H9 (cell line): ENCODE measurements around the gene ANKMY2. TPM values are rescaled to one million over a fixed set of nuclear protein-coding genes. Genes with fewer than 3 reads are reported as not detected.
A peak's percentile ranks its signal among the peaks of the same experiment; 100 is the strongest.

ENCODE experiments used
- DNase-seq: peaks from one replicate; pipeline ENCODE4 v3.0.0-alpha.2; 2017
- H2AFZ ChIP-seq: one replicate; pipeline ENCODE4 v1.6.1; 2013; ENCODE audit warnings: mild to moderate bottlenecking, low read length, control low read depth, moderate library complexity
- H2AK5ac ChIP-seq: 2 replicates; pipeline ENCODE4 v1.6.1; 2013; ENCODE audit warnings: low read length, control low read depth, mixed read lengths; ENCODE audit not compliant: insufficient read length
- H2BK120ac ChIP-seq: one replicate; pipeline ENCODE4 v1.6.1; 2013; ENCODE audit warnings: low read depth, mild to moderate bottlenecking, low read length, control low read depth, inconsistent platforms; ENCODE audit not compliant: poor library complexity, severe bottlenecking
- H2BK12ac ChIP-seq: 2 replicates; pipeline ENCODE4 v1.6.1; 2013; ENCODE audit warnings: low read length, control low read depth, mixed read lengths, low read depth; ENCODE audit not compliant: insufficient read length
- H2BK15ac ChIP-seq: 2 replicates; pipeline ENCODE4 v1.6.1; 2013; ENCODE audit warnings: low read depth, low read length, control low read depth
- H2BK20ac ChIP-seq: one replicate; pipeline ENCODE4 v1.6.1; 2013; ENCODE audit warnings: low read depth, mild to moderate bottlenecking, low read length, control low read depth, inconsistent platforms; ENCODE audit not compliant: poor library complexity, severe bottlenecking
- H2BK5ac ChIP-seq: 2 replicates; pipeline ENCODE4 v1.6.1; 2013; ENCODE audit warnings: low read length, control low read depth, mixed read lengths; ENCODE audit not compliant: insufficient read length
- H3K14ac ChIP-seq: 2 replicates; pipeline ENCODE4 v1.6.1; 2013; ENCODE audit warnings: low read length, control low read depth; ENCODE audit not compliant: insufficient read depth
- H3K18ac ChIP-seq: 2 replicates; pipeline ENCODE4 v1.6.1; 2013; ENCODE audit warnings: low read depth, mild to moderate bottlenecking, mixed read lengths, low read length, control low read depth; ENCODE audit not compliant: insufficient read length
- H3K23ac ChIP-seq: 2 replicates; pipeline ENCODE4 v1.6.1; 2013; ENCODE audit warnings: low read length, control low read depth, mixed read lengths, low read depth; ENCODE audit not compliant: insufficient read length
- H3K23me2 ChIP-seq: 2 replicates; pipeline ENCODE4 v1.6.1; 2013; ENCODE audit warnings: low read depth, mild to moderate bottlenecking, mixed read lengths, low read length, control low read depth; ENCODE audit not compliant: insufficient read length, poor library complexity, severe bottlenecking
- H3K27ac ChIP-seq: 2 replicates; pipeline ENCODE4 v1.5.1; 2013; ENCODE audit warnings: low read length, control low read depth, mixed read lengths, low read depth; ENCODE audit not compliant: insufficient read length
- H3K27me3 ChIP-seq: 2 replicates; pipeline ENCODE4 v1.6.1; 2013; ENCODE audit warnings: low read length, control low read depth, inconsistent platforms; ENCODE audit not compliant: insufficient read depth
- H3K4ac ChIP-seq: 2 replicates; pipeline ENCODE4 v1.6.1; 2013; ENCODE audit warnings: low read depth, mild to moderate bottlenecking, control low read depth, inconsistent platforms, low read length, moderate library complexity
- H3K4me1 ChIP-seq: 2 replicates; pipeline ENCODE4 v1.6.1; 2013; ENCODE audit warnings: low read length, control low read depth, inconsistent platforms; ENCODE audit not compliant: insufficient read depth
- H3K4me2 ChIP-seq: 2 replicates; pipeline ENCODE4 v1.6.1; 2013; ENCODE audit warnings: low read length, control low read depth, mixed read lengths; ENCODE audit not compliant: insufficient read length, insufficient read depth
- H3K56ac ChIP-seq: 2 replicates; pipeline ENCODE4 v1.6.1; 2013; ENCODE audit warnings: low read depth, mild to moderate bottlenecking, mixed read lengths, low read length, control low read depth; ENCODE audit not compliant: insufficient read length
- H3K79me1 ChIP-seq: 2 replicates; pipeline ENCODE4 v1.6.1; 2013; ENCODE audit warnings: low read depth, mild to moderate bottlenecking, moderate library complexity, low read length, control low read depth, inconsistent platforms; ENCODE audit not compliant: insufficient read depth, poor library complexity, severe bottlenecking
- H3K79me2 ChIP-seq: 2 replicates; pipeline ENCODE4 v1.6.1; 2013; ENCODE audit warnings: low read length, control low read depth, inconsistent platforms; ENCODE audit not compliant: insufficient read depth
- H3K9ac ChIP-seq: 2 replicates; pipeline ENCODE4 v1.6.1; 2013; ENCODE audit warnings: low read length, control low read depth, mixed read lengths; ENCODE audit not compliant: insufficient read length; ENCODE audit errors: extremely low read depth
- H3K9me3 ChIP-seq: one replicate; pipeline ENCODE4 v1.6.1; 2013; ENCODE audit warnings: low read depth, low read length, inconsistent platforms; ENCODE audit not compliant: control insufficient read depth
- H3T11ph ChIP-seq: one replicate; pipeline ENCODE4 v1.6.1; 2013; ENCODE audit warnings: mild to moderate bottlenecking, low read length, control low read depth, inconsistent platforms
- H4K20me1 ChIP-seq: one replicate; pipeline ENCODE4 v1.6.1; 2013; ENCODE audit not compliant: control insufficient read depth, insufficient read length, insufficient read depth
- H4K5ac ChIP-seq: 2 replicates; pipeline ENCODE4 v1.6.1; 2013; ENCODE audit warnings: low read depth, mild to moderate bottlenecking, mixed read lengths, low read length, control low read depth; ENCODE audit not compliant: insufficient read length
- H4K8ac ChIP-seq: replicated peaks from 2 replicates; pipeline ENCODE4 v1.6.1; 2013; ENCODE audit warnings: low read length, control low read depth, mixed read lengths, low read depth; ENCODE audit not compliant: insufficient read length
- H4K91ac ChIP-seq: 2 replicates; pipeline ENCODE4 v1.6.1; 2013; ENCODE audit warnings: low read depth, mild to moderate bottlenecking, moderate library complexity, mixed read lengths, low read length, control low read depth; ENCODE audit not compliant: insufficient read length
- H3K27ac Mint-ChIP-seq, 3 experiments: 2 replicates in 2 of 3; 3 replicates in 1 of 3; pipeline ENCODE4 v1.8.0; 2020 to 2021; ENCODE audit warnings: mixed read lengths in 3 of 3, mild to moderate bottlenecking in 1 of 3, moderate library complexity in 1 of 3
- H3K27me3 Mint-ChIP-seq: 2 replicates; pipeline ENCODE4 v1.8.0; 2021; ENCODE audit warnings: low read depth, mild to moderate bottlenecking, moderate library complexity, mixed read lengths
- H3K36me3 Mint-ChIP-seq, 3 experiments: 2 replicates in 2 of 3; 3 replicates in 1 of 3; pipeline ENCODE4 v1.8.0; 2020 to 2021; ENCODE audit warnings: low read depth in 3 of 3, mixed read lengths in 3 of 3; ENCODE audit not compliant: insufficient read depth in 1 of 3
- H3K4me1 Mint-ChIP-seq, 2 experiments: 2 replicates each; pipeline ENCODE4 v1.8.0; 2020; ENCODE audit warnings: mixed read lengths in 2 of 2
- H3K4me3 Mint-ChIP-seq, 2 experiments: 2 replicates in 1 of 2; 3 replicates in 1 of 2; pipeline ENCODE4 v1.8.0; 2020 to 2021; ENCODE audit warnings: mild to moderate bottlenecking in 2 of 2, mixed read lengths in 2 of 2, moderate library complexity in 1 of 2
- H3K9me3 Mint-ChIP-seq, 2 experiments: 2 replicates in 1 of 2; 3 replicates in 1 of 2; pipeline ENCODE4 v1.8.0; 2020; ENCODE audit warnings: mild to moderate bottlenecking in 2 of 2, mixed read lengths in 2 of 2, moderate library complexity in 1 of 2
- WGBS: extraction: QIAGEN DNeasy Blood & Tissue Kit; methylation state at CpG from one replicate; pipeline ENCODE4 v1.1.7; 2013; ENCODE audit warnings: missing lambda C conversion rate, low lambda C conversion rate, mixed read lengths; ENCODE audit not compliant: insufficient read length; ENCODE audit errors: extremely low coverage; 5-methylcytosine and 5-hydroxymethylcytosine counted together
- total RNA-seq: library from RNA; stranded (reverse); gene quantifications from 2 replicates; pipeline ENCODE4 v1.2.1, GENCODE V29; 2021
- TF ChIP-seq, protein P1 (sequence below): fragments of 200-600 bp; sonication (generic); conservative IDR thresholded peaks from 3 replicates; pipeline ENCODE4 v1.8.0; 2021; ENCODE audit warnings: antibody characterized with exemption, mild to moderate bottlenecking

ANKMY2 gene
- total RNA-seq, 1 experiment from 2014 or later: 12.7 TPM

DNA sequence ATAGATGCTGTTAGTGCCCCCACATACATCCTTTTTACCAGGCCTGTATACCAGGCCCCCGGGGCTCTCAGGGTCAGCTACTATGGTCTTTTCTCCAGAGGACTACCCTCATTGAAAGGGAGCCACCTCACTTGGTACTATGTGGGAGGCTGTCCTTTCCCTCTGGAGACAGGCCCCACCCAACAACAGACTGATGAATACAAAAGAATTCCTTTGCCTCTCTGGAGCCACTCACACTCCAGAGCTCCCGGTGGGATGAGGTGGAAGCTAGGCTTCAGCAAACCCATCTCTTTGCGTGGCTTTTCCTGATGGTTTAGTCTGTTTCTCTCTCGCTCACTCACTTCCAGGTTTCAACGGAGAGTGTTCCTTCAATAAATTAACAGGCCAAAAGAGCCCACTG lies 30.3 kb downstream of the ANKMY2 start:
- Histone ChIP-seq H4K5ac (no peak overlapping the region), H3K14ac (no peak overlapping the region), H2AFZ (no peak overlapping the region), H3K27ac (no peak overlapping the region), H2BK5ac (no peak overlapping the region), H3K23me2 (no peaks in the 10 kb centered on the region), H3K4me1 (no peaks in the 10 kb centered on the region; the same call in 1 of the 2 replicates), H2BK120ac (no peak overlapping the region), H3K23ac (no peak overlapping the region), H3K9me3 (no peaks in the 10 kb centered on the region), H2AK5ac (no peak overlapping the region), H3K56ac (no peak overlapping the region), H3K18ac (no peak overlapping the region), H3T11ph (no peak overlapping the region), H2BK12ac (no peak overlapping the region), H3K79me2 (no peaks in the 10 kb centered on the region), H4K20me1 (no peaks in the 10 kb centered on the region), H3K79me1 (no peaks in the 10 kb centered on the region), H3K27me3 (no peaks in the 10 kb centered on the region), H3K4me2 (no peak overlapping the region), H4K8ac (no peak overlapping the region), H2BK15ac (no peak overlapping the region), H4K91ac (no peak overlapping the region), H3K9ac (no peak overlapping the region), H3K4ac (no peak overlapping the region), H2BK20ac (no peak overlapping the region)
- Mint-ChIP-seq H3K4me1 (peaks cover 14 to 17% of the 10 kb centered on the region in 2 experiments), H3K9me3 (no peaks in the 10 kb centered on the region; a peak in 1 of 5 replicates), H3K27me3 (no peaks in the 10 kb centered on the region), H3K4me3 (no peak overlapping the region), H3K27ac (peak overlapping the region in 2 of 3 experiments; percentile 38 to 40; a peak in 2 of 7 replicates), H3K36me3 (peaks cover 5 to 23% (median 7%) of the 10 kb centered on the region in 3 experiments; a peak in 5 of 7 replicates)
- WGBS: no CpG with 5 or more reads among the region's 5 CpGs
- TF ChIP-seq, protein P1, sequence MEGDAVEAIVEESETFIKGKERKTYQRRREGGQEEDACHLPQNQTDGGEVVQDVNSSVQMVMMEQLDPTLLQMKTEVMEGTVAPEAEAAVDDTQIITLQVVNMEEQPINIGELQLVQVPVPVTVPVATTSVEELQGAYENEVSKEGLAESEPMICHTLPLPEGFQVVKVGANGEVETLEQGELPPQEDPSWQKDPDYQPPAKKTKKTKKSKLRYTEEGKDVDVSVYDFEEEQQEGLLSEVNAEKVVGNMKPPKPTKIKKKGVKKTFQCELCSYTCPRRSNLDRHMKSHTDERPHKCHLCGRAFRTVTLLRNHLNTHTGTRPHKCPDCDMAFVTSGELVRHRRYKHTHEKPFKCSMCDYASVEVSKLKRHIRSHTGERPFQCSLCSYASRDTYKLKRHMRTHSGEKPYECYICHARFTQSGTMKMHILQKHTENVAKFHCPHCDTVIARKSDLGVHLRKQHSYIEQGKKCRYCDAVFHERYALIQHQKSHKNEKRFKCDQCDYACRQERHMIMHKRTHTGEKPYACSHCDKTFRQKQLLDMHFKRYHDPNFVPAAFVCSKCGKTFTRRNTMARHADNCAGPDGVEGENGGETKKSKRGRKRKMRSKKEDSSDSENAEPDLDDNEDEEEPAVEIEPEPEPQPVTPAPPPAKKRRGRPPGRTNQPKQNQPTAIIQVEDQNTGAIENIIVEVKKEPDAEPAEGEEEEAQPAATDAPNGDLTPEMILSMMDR: no peak
- no peak for DNase-seq
